GM13976 (cell line): ENCODE results near the gene IFNA21.
"Not testable (repeated sequence)": the region's sequence is repeated elsewhere in the genome, so short reads cannot be mapped to it uniquely, and the experiment has no call there.

ENCODE experiments used
- DNase-seq: peaks from one replicate; pipeline ENCODE4 v3.0.0; 2012; ENCODE audit warnings: low spot score
- CTCF ChIP-seq: IDR thresholded peaks from 2 replicates; pipeline ENCODE4 v1.5.1; 2012; ENCODE audit warnings: borderline replicate concordance, mild to moderate bottlenecking; ENCODE audit not compliant: insufficient read depth; ENCODE audit errors: extremely low read depth, missing control alignments, control extremely low read depth
- in situ Hi-C: fragments of 300-500 bp; cut with MboI; formaldehyde crosslinking; loops from one replicate; pipeline ENCODE4 v1.12.0; 2022; ENCODE audit warnings: low sequenced_read_pairs, mixed read lengths, inconsistent platforms; ENCODE audit not compliant: unreplicated experiment

Gene IFNA21

GRCh38 chr9:21166560-21166959 is at the start of gene IFNA21:
IFNA21 (minus strand) TSS chr9:21166660; CDS start chr9:21166612, 48 bp downstream.
- DNase-seq: not testable (repeated sequence)

GRCh38 chr9:21213411-21214326 is 47.2 kb upstream of the IFNA21 start:
- peak; percentile 7 for DNase-seq

More at GRCh38 chr9:21166560-21166959, at the start of gene IFNA21:
- in situ Hi-C loops: not testable (repeated sequence)

GRCh38 chr9:21212160-21212559 is 45.7 kb upstream of the IFNA21 start:
- DNase-seq, in situ Hi-C loops: not testable (repeated sequence)

More at GRCh38 chr9:21213411-21214326, 47.2 kb upstream of the IFNA21 start:
- in situ Hi-C loops: not testable (repeated sequence)
- peak; percentile 38 for TF ChIP-seq CTCF

- DNase-seq, in situ Hi-C loops: not testable (repeated sequence)
Observed at GRCh38 chr9:21210782-21211181, 44.3 kb upstream of the IFNA21 start.

GRCh38 chr9:21210311-21210710 is 43.9 kb upstream of the IFNA21 start:
- DNase-seq: no peak
- in situ Hi-C loops: no loop called here
- no peak for TF ChIP-seq CTCF

- DNase-seq, in situ Hi-C loops: not testable (repeated sequence)
Observed at GRCh38 chr9:21207043-21207442, 40.6 kb upstream of the IFNA21 start, which contains the start of gene IFNA10. IFNA10 (minus strand) TSS chr9:21207143; CDS start chr9:21207097, 46 bp downstream.

- TF ChIP-seq CTCF: no peak
- no peak for DNase-seq
- in situ Hi-C loops: no loop called here
Observed at GRCh38 chr9:21205204-21205603, 38.7 kb upstream of the IFNA21 start.

GRCh38 chr9:21202105-21202504 is 35.6 kb upstream of the IFNA21 start, which contains the start of gene IFNA7:
IFNA7 (minus strand) TSS chr9:21202205; CDS start chr9:21202165, 40 bp downstream.
- in situ Hi-C loops, DNase-seq: not testable (repeated sequence)

GRCh38 chr9:21194867-21195776 is 28.7 kb upstream of the IFNA21 start:
- TF ChIP-seq CTCF: peak; percentile 60
- in situ Hi-C loops, DNase-seq: not testable (repeated sequence)

GRCh38 chr9:21187487-21187886 is 21.0 kb upstream of the IFNA21 start, which contains the start of gene IFNA4:
IFNA4 (minus strand) TSS chr9:21187587; CDS start chr9:21187531, 56 bp downstream.
- in situ Hi-C loops, DNase-seq: not testable (repeated sequence)
